HG02885 (cell line): ENCODE data around the gene STXBP3.
A peak's percentile ranks its signal among the peaks of the same experiment; 100 is the strongest.
"Not testable (repeated sequence)": the region's sequence is repeated elsewhere in the genome, so short reads cannot be mapped to it uniquely, and the experiment has no call there.

Experiments used
- ATAC-seq: cut with Tn5 transposase; IDR thresholded peaks from one replicate; pipeline ENCODE4 v1.9.1; 2021; ENCODE audit warnings: mild to moderate bottlenecking; ENCODE audit not compliant: unreplicated experiment, poor library complexity

STXBP3 gene

GRCh38 chr1:108728327-108728923, 18.0 kb upstream of the STXBP3 start:
- no peak for ATAC-seq

DNA sequence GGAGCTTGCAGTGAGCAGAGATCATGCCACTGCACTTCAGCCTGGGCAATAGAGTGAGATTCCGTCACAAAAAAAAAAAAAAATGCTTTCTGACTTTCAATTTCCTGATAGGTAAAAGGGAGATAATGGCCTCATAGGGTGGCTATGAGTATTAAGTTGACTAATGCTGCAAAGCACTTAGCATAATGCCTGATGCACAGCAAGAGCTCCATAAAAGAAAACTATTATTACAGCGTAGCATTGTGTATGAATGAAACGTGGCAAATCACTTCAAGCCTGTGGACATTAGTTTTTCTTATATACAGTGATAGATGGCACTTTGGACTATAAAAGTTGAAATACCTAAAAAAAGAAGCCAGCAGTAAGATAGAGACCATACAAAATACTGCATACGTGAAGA, 17.0 kb upstream of the STXBP3 start:
- no peak for ATAC-seq

DNA sequence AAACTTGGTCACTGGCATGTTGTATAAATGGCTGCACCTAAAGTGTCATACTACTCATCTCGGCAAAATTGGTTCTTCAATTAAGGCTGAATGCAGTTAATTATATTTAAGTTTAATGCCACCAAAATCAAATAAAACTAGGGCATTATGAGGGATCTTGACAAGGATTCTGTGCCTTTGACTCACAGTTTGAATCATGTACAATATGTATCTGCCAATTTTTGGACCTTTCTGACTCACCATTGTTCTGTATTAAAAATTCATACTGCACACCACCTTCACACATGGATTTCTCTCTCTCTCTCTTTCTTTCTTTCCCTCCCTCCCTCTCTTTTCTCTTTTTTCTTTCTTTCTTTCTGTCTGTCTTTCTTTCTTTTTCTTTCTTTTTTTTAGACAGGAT, 14.1 kb upstream of the STXBP3 start:
- ATAC-seq: no peak

DNA sequence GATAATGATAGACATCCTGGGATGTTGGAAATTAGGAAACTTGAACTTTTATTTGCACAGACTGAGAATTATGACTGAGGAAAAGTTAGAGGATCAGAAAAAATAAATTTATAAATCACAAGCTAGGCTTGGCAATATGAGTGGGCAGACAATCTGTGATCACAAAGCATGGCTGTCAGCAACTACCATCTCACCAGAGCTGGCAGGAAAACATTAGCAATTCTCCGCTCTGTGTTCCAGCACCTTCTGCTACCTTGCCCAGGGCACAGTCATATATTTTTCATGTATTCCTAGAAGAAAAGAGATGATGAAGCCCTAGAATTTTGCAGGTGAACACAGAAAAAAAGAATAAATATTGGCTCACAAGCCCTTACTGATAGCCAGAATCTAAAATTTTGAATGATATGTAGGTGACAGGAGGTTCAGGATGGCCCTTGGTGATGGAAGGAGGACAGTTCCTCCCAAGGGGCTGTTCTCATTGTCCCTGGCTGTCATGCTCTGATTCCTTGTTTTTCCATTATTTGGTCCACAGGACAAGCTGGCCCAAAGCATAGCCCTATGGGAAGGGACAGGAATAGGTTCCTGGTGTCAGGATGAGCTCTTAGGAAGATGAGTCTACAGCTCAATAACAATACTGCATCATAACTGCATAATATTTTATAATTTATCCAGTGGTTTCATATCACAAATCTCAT, 12.2 kb upstream of the STXBP3 start:
- ATAC-seq: no peak

DNA sequence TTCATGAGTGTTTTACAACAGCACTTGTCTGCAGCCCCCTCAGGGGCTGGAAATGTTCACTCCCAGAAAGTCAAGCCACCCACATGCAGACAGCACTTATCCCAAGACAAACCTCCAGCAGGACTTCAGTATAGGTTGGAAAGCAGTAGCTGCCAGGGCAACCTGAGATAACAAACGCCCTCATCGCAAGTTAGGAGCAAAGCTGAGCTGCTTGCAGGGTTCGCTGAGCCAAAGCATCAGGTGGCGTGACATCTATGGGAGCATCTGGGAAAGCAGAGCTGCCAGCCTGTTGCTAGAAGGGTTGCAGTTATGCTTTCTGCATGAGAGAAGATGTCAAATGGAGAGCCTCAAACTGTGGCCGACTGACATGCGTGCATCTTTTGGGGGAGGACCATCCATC, 4.2 kb upstream of the STXBP3 start:
- ATAC-seq: no peak

- no peak for ATAC-seq
Observed at GRCh38 chr1:108745980-108746381, 493 bp upstream of the STXBP3 start.

- ATAC-seq: peak; percentile 29
Observed at GRCh38 chr1:108747171-108747850, 837 bp downstream of the STXBP3 start.

- no peak for ATAC-seq
Observed at GRCh38 chr1:108747898-108748297, 1.4 kb downstream of the STXBP3 start.

- no peak for ATAC-seq
Observed at GRCh38 chr1:108749081-108749480, 2.6 kb downstream of the STXBP3 start.

GRCh38 chr1:108750476-108751181, 4.2 kb downstream of the STXBP3 start:
- ATAC-seq: no peak

DNA sequence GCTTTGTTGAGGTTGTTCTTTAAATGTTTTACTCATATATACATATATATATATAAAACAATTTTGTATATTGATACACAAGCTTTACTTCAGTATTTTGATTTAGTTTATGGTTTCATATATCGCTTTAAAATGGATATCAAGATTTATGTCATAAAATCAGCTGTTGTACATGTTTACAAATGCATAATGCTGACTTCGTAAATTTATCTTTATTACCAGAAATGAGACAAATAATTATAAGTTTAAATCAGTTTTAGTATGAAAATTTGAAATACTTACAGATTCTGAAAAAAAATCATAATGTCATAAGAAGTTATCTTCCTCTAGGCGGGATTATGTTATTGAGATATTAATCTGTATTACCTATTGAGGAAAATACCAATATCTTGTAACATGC, 6.9 kb downstream of the STXBP3 start:
- no peak for ATAC-seq

DNA sequence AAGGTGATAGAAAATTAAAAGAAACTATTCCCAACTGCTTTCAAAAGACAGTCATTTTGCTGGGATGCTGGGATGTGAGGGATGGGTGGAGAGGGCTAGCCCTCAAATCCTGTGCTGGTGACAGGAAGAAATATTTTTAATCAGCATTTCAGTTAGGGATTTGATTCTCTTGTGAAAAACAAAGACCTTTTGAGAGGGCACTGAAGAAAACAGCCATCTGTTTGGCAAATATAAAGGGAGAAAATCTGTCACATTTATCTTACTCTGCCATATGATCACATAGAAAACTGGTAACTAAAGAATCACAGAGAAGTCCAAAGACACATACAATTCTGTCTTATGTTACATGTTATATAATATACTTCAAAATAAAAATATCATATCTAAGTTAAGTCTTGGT, 12.3 kb downstream of the STXBP3 start:
- ATAC-seq: no peak

- no peak for ATAC-seq
Observed at GRCh38 chr1:108767115-108767514, 20.6 kb downstream of the STXBP3 start.

DNA sequence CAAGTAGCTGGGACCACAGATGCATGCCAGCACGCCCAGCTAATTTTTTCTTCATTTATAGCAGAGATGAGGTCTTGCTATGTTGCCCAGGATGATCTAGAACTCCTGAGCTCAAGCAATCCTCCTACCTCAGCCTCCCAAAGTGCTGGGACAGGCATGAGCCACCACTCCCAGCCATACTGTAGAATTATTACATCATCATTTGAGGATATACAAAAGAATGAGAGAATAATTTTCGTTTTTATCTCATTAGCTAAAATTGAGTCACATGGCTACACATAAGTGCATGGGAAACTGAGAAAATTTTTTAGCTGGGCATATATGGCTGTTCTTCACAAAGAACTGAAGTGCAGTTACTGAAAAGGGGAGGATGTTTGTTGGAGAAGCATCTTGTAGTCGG, 21.2 kb downstream of the STXBP3 start:
- ATAC-seq: no peak

DNA sequence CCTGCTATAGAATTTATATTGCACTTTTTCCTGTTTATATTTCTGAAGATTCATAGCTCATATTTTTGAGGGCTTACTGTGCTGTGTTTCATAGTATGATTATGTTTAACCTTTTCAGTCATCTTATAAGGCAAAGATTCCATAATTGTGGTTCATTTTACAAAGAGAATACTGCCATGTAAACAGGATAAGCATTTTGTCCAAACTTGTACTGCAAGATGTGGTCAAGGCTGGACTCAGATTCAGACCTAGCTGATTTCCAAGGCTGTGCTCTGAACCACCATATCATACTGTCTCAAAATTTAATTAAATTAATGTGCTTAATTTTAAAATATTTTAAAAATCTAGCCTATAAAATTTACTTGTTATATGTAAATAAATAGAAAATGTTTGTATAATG, 31.4 kb downstream of the STXBP3 start:
- ATAC-seq: no peak

GRCh38 chr1:108779455-108779854, 33.0 kb downstream of the STXBP3 start:
- ATAC-seq: no peak

DNA sequence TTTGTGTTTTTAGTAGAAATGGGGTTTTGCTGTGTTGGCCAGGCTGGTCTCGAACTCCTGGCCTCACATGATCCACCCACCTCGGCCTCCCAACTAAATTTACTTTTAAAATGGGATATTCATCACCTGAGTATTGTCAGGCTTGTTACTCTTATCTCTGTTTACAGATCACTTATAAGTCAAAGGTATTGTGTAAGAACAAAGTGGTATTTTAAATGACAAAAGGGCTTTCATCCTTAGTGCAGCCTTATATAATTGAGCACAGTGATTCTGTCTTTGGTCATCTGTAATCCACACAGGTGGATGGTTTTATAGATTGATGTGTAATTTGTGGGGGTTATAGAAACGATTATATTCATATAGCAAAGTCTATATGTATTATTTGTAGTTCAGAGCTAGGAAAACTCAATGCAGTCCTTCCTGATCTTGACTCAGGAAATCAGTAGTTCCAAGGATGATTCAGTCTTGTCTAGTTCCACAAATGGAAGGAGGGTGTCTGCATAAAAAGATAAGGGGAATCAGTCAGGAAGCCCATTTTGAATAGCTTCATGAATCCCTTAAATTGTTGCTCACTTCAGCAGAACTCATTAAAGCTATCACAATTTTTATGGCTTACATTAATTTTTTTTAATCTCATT, 34.6 kb downstream of the STXBP3 start:
- ATAC-seq: no peak

- not testable (repeated sequence) for ATAC-seq
Observed at GRCh38 chr1:108781575-108781944, 35.1 kb downstream of the STXBP3 start.

GRCh38 chr1:108785264-108785663, 38.8 kb downstream of the STXBP3 start:
- ATAC-seq: no peak

GRCh38 chr1:108785880-108786279, 39.4 kb downstream of the STXBP3 start:
- no peak for ATAC-seq

GRCh38 chr1:108791790-108792189, 45.3 kb downstream of the STXBP3 start:
- no peak for ATAC-seq
